ENCODE measurements around the gene CERT1.

DNA sequence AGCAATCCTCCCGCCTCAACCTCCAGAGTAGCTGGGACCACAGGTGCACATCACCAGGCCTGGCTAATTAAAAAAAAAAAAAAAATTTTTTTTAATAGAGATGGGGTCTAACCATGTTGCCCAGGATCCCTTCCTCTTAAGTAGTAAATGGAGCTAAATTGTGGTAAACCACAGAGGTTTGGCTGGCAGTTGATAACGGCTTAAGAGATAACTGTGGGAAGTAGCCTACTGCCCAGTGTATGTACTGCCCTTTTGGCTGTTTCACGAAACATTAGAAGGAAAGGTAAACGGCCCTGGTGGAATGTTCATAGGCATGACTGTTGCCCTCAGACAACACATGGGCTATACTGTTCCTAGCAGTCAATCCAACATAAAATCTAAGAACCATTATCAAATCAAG, 130.0 kb downstream of the CERT1 start:
- TF ChIP-seq, protein P1, sequence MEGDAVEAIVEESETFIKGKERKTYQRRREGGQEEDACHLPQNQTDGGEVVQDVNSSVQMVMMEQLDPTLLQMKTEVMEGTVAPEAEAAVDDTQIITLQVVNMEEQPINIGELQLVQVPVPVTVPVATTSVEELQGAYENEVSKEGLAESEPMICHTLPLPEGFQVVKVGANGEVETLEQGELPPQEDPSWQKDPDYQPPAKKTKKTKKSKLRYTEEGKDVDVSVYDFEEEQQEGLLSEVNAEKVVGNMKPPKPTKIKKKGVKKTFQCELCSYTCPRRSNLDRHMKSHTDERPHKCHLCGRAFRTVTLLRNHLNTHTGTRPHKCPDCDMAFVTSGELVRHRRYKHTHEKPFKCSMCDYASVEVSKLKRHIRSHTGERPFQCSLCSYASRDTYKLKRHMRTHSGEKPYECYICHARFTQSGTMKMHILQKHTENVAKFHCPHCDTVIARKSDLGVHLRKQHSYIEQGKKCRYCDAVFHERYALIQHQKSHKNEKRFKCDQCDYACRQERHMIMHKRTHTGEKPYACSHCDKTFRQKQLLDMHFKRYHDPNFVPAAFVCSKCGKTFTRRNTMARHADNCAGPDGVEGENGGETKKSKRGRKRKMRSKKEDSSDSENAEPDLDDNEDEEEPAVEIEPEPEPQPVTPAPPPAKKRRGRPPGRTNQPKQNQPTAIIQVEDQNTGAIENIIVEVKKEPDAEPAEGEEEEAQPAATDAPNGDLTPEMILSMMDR (conservative IDR thresholded peaks at IDR 0.05; ENCODE audit: low read length): no peak
- TF ChIP-seq EZH2phosphoT487 (IDR thresholded peaks at IDR 0.05; ENCODE audit: borderline replicate concordance, low read depth, low read length): no peak

Measured in OCI-LY7 (cell line).